Measurements from ENCODE around the gene SLX4IP. TPM values are rescaled to one million over a fixed set of nuclear protein-coding genes. Genes with fewer than 3 reads are reported as not detected.

The SLX4IP gene
- total and polyA plus RNA-seq, 4 donors = 1.2 to 9.5 (median 4.3) TPM

GRCh38 chr20:10629946-10630650 is 195.0 kb downstream of the SLX4IP start:
- H3K27me3 ChIP-seq (ENCODE audit: control insufficient read depth in 3 of 3, insufficient read depth in 3 of 3, low read length in 2 of 3) = no peaks in the 10 kb centered on the region
- H3K4me3 ChIP-seq = no peak overlapping the region
- DNase-seq (no peak), ATAC-seq (ENCODE audit: insufficient read depth, low FRiP score) (no peak)
- 89 to 92% methylated on average over 9 of the region's 9 CpGs for WGBS, 2 donors
- H3K27ac ChIP-seq (ENCODE audit: low read depth in 1 of 2, low read length in 1 of 2) = peak overlapping the region in 1 of 2 donors; percentile 7
- H3K36me3 ChIP-seq (ENCODE audit: control insufficient read depth in 4 of 4, insufficient read depth in 4 of 4, low read length in 4 of 4) = no peaks in the 10 kb centered on the region
- H3K9me3 ChIP-seq (ENCODE audit: control insufficient read depth in 4 of 4, insufficient read depth in 3 of 4, low read length in 3 of 4) = peaks cover 0 to 4% (median 0%) of the 10 kb centered on the region in 4 donors
- no peak overlapping the region for H3K9ac ChIP-seq (ENCODE audit: insufficient read depth in 1 of 2, low read length in 2 of 2)
- H3K4me1 ChIP-seq (ENCODE audit: control insufficient read depth in 5 of 5, insufficient read depth in 5 of 5, low read length in 5 of 5) = peaks cover 0 to 24% (median 3%) of the 10 kb centered on the region in 5 donors
- no peak for TF ChIP-seq CTCF (IDR thresholded peaks at IDR 0.05; ENCODE audit: control extremely low read depth, extremely low read depth)

GRCh38 chr20:10631126-10631525 is 196.0 kb downstream of the SLX4IP start:
- 87 to 91% methylated on average over 4 of the region's 4 CpGs for WGBS, 2 donors
- H3K27me3 ChIP-seq (ENCODE audit: control insufficient read depth in 3 of 3, insufficient read depth in 3 of 3, low read length in 2 of 3) = no peaks in the 10 kb centered on the region
- no peaks in the 10 kb centered on the region for H3K36me3 ChIP-seq (ENCODE audit: control insufficient read depth in 4 of 4, insufficient read depth in 4 of 4, low read length in 4 of 4)
- H3K9ac ChIP-seq (ENCODE audit: insufficient read depth in 1 of 2, low read length in 2 of 2) = no peak overlapping the region
- no peak overlapping the region for H3K4me3 ChIP-seq
- peaks cover 0 to 4% (median 0%) of the 10 kb centered on the region in 4 donors for H3K9me3 ChIP-seq (ENCODE audit: control insufficient read depth in 4 of 4, insufficient read depth in 3 of 4, low read length in 3 of 4)
- no peak overlapping the region for H3K27ac ChIP-seq (ENCODE audit: low read depth in 1 of 2, low read length in 1 of 2)
- ATAC-seq (ENCODE audit: insufficient read depth, low FRiP score) (no peak), DNase-seq (no peak)
- H3K4me1 ChIP-seq (ENCODE audit: control insufficient read depth in 5 of 5, insufficient read depth in 5 of 5, low read length in 5 of 5) = peaks cover 0 to 28% (median 3%) of the 10 kb centered on the region in 5 donors
- TF ChIP-seq CTCF (IDR thresholded peaks at IDR 0.05; ENCODE audit: control extremely low read depth, extremely low read depth) = no peak

- no peak overlapping the region for H3K27ac ChIP-seq (ENCODE audit: low read depth in 1 of 2, low read length in 1 of 2)
- TF ChIP-seq CTCF (IDR thresholded peaks at IDR 0.05; ENCODE audit: control extremely low read depth, extremely low read depth) = no peak
- WGBS, 2 donors = 81 to 86% methylated on average over 13 of the region's 13 CpGs
These were observed 197.8 kb downstream of the SLX4IP start for GRCh38 chr20:10632721-10633509.

More at GRCh38 chr20:10632721-10633509, 197.8 kb downstream of the SLX4IP start:
- DNase-seq (no peak), ATAC-seq (ENCODE audit: insufficient read depth, low FRiP score) (no peak)
- peaks cover 6 to 30% (median 8%) of the 10 kb centered on the region in 5 donors for H3K4me1 ChIP-seq (ENCODE audit: control insufficient read depth in 5 of 5, insufficient read depth in 5 of 5, low read length in 5 of 5)
- no peak overlapping the region for H3K9ac ChIP-seq (ENCODE audit: insufficient read depth in 1 of 2, low read length in 2 of 2)
- no peaks in the 10 kb centered on the region for H3K27me3 ChIP-seq (ENCODE audit: control insufficient read depth in 3 of 3, insufficient read depth in 3 of 3, low read length in 2 of 3)
- H3K9me3 ChIP-seq (ENCODE audit: control insufficient read depth in 4 of 4, insufficient read depth in 3 of 4, low read length in 3 of 4) = peaks cover 0 to 4% (median 0%) of the 10 kb centered on the region in 4 donors
- H3K4me3 ChIP-seq = no peak overlapping the region
- peaks cover 0 to 5% (median 2%) of the 10 kb centered on the region in 4 donors for H3K36me3 ChIP-seq (ENCODE audit: control insufficient read depth in 4 of 4, insufficient read depth in 4 of 4, low read length in 4 of 4)
